ENCODE data around the gene LCOR.

DNA sequence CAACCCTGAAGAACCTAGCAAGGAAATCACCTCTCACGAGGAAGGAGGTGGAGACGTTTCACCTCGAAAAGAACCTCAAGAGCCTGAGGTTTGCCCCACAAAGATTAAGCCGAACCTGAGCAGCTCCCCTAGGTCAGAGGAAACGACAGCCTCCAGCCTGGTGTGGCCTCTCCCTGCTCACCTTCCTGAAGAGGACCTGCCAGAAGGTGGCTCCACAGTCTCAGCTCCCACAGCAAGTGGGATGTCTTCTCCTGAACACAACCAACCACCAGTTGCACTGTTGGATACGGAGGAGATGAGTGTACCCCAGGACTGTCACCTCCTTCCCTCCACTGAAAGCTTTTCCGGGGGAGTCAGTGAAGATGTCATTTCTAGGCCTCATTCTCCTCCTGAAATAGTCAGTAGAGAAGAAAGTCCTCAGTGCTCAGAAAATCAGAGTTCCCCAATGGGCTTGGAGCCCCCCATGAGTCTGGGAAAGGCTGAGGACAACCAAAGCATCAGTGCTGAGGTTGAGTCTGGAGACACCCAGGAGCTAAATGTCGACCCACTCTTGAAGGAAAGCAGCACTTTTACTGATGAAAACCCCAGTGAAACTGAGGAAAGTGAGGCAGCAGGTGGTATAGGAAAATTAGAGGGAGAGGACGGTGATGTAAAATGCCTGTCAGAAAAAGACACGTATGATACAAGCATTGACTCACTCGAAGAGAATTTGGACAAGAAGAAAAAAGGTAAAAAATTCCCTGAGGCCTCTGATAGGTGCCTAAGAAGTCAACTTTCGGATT is 150.2 kb downstream of the LCOR start:
- TF ChIP-seq, protein P1, sequence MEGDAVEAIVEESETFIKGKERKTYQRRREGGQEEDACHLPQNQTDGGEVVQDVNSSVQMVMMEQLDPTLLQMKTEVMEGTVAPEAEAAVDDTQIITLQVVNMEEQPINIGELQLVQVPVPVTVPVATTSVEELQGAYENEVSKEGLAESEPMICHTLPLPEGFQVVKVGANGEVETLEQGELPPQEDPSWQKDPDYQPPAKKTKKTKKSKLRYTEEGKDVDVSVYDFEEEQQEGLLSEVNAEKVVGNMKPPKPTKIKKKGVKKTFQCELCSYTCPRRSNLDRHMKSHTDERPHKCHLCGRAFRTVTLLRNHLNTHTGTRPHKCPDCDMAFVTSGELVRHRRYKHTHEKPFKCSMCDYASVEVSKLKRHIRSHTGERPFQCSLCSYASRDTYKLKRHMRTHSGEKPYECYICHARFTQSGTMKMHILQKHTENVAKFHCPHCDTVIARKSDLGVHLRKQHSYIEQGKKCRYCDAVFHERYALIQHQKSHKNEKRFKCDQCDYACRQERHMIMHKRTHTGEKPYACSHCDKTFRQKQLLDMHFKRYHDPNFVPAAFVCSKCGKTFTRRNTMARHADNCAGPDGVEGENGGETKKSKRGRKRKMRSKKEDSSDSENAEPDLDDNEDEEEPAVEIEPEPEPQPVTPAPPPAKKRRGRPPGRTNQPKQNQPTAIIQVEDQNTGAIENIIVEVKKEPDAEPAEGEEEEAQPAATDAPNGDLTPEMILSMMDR (IDR thresholded peaks at IDR 0.05; ENCODE audit: low read depth, low read length), result no peak
- TF ChIP-seq POLR2A (IDR thresholded peaks at IDR 0.05; ENCODE audit: extremely low read depth, insufficient read length), result no peak
- TF ChIP-seq, protein P2, sequence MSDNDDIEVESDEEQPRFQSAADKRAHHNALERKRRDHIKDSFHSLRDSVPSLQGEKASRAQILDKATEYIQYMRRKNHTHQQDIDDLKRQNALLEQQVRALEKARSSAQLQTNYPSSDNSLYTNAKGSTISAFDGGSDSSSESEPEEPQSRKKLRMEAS (IDR thresholded peaks at IDR 0.05; ENCODE audit: low read depth, low read length), result no peak
- TF ChIP-seq MYC (IDR thresholded peaks at IDR 0.05; ENCODE audit: low read depth, low read length), result no peak

Measured in NB4 (cell line).